Peyer's patch (tissue), 4 donors: Measurements from ENCODE around the gene MT1M. TPM values are rescaled to one million over a fixed set of nuclear protein-coding genes. Genes with fewer than 3 reads are reported as not detected.

Experiments
- DNase-seq, 3 donors: peaks; one replicate each; pipeline ENCODE4 v3.0.0-alpha.2; 2017 to 2019
- H3K27ac ChIP-seq, 4 donors: fragments of 200-600 bp; sonication (generic); one replicate each; pipeline ENCODE4 v1.5.1; 2016 to 2019
- H3K27me3 ChIP-seq, 2 donors: fragments of 200-600 bp; sonication (generic); one replicate each; pipeline ENCODE4 v1.5.1; 2019
- H3K36me3 ChIP-seq, 3 donors: fragments of 200-600 bp; sonication (generic); one replicate each; pipeline ENCODE4 v1.5.1; 2016 to 2019
- H3K4me1 ChIP-seq, 4 donors: fragments of 200-600 bp; sonication (generic); one replicate each; pipeline ENCODE4 v1.5.1; 2016 to 2019
- H3K4me3 ChIP-seq, 4 donors: fragments of 200-600 bp; sonication (generic); 1 replicate in 3 of 4; 2 replicates in 1 of 4; pipeline ENCODE4 v1.5.1; 2016 to 2019; ENCODE audit warnings: mild to moderate bottlenecking in 1 of 4
- H3K9me3 ChIP-seq, 4 donors: fragments of 200-600 bp; sonication (generic); one replicate each; pipeline ENCODE4 v1.5.1; 2016 to 2019; ENCODE audit warnings: mild to moderate bottlenecking in 1 of 4
- POLR2A ChIP-seq, 2 donors: fragments of 450-650 bp; IDR thresholded peaks; one replicate each; pipeline ENCODE4 v1.5.1; 2017; ENCODE audit warnings: antibody characterized with exemption in 2 of 2, mild to moderate bottlenecking in 2 of 2, moderate library complexity in 2 of 2
- total RNA-seq, 4 donors: library from RNA; depleted of rRNA; stranded (reverse); fragments of >200 nt; gene quantifications; one replicate each; pipeline ENCODE4 v1.1.0, GENCODE V29; 2016
- TF ChIP-seq, protein P1 (sequence below), 6 experiments: fragments of 450-650 bp in 4 of 6; fragments of 200-600 bp in 2 of 6; sonication (generic) in 1 of 6; IDR thresholded peaks; one replicate each; pipeline ENCODE4 v1.5.1; 2017 to 2019; ENCODE audit warnings: antibody characterized with exemption in 6 of 6, mild to moderate bottlenecking in 3 of 6, moderate library complexity in 1 of 6

The MT1M gene
- total RNA-seq, 4 donors from 2014 or later = 3.5 to 252 (median 11.3) TPM

DNA sequence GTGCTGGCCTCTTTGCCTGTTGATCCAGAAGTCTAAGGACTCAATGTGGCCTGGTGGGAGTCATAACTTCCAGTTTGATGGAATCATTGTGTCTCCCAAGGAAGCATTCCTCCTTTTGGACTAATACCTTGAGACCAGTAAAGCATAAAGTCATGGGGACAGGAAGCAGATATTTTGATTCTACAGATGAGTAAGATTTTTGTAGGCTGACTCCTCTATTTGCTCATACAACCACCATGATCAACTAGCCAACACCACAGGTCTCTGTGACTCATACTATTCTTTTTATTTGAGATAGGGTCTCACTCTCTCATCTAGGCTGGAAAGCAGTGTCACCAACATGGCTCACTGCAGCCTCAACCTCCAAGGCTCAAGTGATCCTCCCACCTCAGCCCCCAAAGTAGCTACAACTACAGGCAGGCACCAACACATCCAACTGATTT, 17.9 kb upstream of the MT1M start:
- TF ChIP-seq, protein P1, sequence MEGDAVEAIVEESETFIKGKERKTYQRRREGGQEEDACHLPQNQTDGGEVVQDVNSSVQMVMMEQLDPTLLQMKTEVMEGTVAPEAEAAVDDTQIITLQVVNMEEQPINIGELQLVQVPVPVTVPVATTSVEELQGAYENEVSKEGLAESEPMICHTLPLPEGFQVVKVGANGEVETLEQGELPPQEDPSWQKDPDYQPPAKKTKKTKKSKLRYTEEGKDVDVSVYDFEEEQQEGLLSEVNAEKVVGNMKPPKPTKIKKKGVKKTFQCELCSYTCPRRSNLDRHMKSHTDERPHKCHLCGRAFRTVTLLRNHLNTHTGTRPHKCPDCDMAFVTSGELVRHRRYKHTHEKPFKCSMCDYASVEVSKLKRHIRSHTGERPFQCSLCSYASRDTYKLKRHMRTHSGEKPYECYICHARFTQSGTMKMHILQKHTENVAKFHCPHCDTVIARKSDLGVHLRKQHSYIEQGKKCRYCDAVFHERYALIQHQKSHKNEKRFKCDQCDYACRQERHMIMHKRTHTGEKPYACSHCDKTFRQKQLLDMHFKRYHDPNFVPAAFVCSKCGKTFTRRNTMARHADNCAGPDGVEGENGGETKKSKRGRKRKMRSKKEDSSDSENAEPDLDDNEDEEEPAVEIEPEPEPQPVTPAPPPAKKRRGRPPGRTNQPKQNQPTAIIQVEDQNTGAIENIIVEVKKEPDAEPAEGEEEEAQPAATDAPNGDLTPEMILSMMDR (IDR thresholded peaks at IDR 0.05) = no peak
- no peak for TF ChIP-seq POLR2A (IDR thresholded peaks at IDR 0.05)
- no peaks in the 10 kb centered on the region for H3K36me3 ChIP-seq
- DNase-seq = no peak
- H3K4me1 ChIP-seq = peaks cover 0 to 28% (median 4%) of the 10 kb centered on the region in 4 donors
- no peaks in the 10 kb centered on the region for H3K27me3 ChIP-seq
- no peaks in the 10 kb centered on the region for H3K9me3 ChIP-seq
- no peak overlapping the region for H3K27ac ChIP-seq
- H3K4me3 ChIP-seq = no peak overlapping the region

DNA sequence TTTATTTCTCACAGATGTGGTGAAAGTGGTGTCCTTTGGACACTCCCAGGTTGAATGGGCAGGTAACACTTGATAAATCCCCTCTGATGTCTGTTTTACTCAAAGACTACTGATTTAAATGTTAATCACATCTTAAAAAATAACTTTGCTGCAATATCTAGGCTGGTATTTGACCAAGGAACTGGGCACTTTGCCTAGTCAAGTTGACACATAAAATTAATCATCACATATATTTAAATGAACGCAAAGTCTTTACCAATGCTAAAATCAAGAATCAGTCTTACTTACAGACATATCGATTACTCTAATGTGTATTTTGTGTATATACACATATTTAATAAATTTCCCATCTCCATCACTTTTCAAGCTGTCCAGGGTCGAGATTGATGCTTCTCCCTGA, 17.1 kb upstream of the MT1M start:
- Histone ChIP-seq H3K9me3 (no peaks in the 10 kb centered on the region), H3K36me3 (no peaks in the 10 kb centered on the region), H3K27ac (no peak overlapping the region), H3K4me1 (peaks cover 0 to 23% (median 1%) of the 10 kb centered on the region in 4 donors), H3K4me3 (no peak overlapping the region), H3K27me3 (no peaks in the 10 kb centered on the region)
- no peak for TF ChIP-seq POLR2A (IDR thresholded peaks at IDR 0.05)
- TF ChIP-seq, protein P1 (IDR thresholded peaks at IDR 0.05) = no peak
- no peak for DNase-seq

DNA sequence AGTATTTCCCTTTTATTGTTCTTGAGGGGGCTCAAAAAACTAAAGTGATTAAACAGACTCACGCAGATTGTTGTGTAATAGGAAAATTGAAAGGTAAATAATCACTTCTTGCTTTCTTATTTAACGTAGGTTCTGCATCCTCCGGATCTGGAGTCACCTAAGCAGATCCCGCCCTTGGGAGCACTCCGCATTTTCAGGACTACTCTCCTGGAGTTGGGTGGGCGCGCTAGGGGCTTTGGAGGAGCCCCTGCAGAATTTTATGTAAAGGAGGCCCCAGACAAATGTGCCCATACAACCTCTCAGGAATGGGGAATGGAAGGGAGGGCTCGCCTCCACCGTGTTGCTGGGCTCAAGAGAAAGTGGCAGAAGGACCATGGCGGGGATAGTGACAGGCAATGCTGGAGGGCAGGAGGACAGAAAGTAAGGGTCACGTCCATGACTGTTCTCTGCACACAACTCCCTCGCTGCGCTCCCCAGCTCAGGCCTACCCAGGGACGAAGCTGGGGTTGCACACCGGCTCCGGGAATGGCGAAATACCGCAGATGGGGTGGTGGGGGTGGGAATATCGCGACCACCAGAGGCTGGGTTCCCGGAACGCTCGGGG, 15.7 kb upstream of the MT1M start:
- TF ChIP-seq, protein P1 (IDR thresholded peaks at IDR 0.05) = no peak
- no peak for TF ChIP-seq POLR2A (IDR thresholded peaks at IDR 0.05)
- H3K4me1 ChIP-seq = peaks cover 0 to 21% (median 0%) of the 10 kb centered on the region in 4 donors
- no peaks in the 10 kb centered on the region for H3K27me3 ChIP-seq
- H3K36me3 ChIP-seq = no peaks in the 10 kb centered on the region
- H3K4me3 ChIP-seq = peak overlapping the region; percentile 27 to 55 (median 41)
- H3K9me3 ChIP-seq = no peaks in the 10 kb centered on the region
- peak overlapping the region in 2 of 4 donors; percentile 35 to 47 for H3K27ac ChIP-seq
- no peak for DNase-seq

DNA sequence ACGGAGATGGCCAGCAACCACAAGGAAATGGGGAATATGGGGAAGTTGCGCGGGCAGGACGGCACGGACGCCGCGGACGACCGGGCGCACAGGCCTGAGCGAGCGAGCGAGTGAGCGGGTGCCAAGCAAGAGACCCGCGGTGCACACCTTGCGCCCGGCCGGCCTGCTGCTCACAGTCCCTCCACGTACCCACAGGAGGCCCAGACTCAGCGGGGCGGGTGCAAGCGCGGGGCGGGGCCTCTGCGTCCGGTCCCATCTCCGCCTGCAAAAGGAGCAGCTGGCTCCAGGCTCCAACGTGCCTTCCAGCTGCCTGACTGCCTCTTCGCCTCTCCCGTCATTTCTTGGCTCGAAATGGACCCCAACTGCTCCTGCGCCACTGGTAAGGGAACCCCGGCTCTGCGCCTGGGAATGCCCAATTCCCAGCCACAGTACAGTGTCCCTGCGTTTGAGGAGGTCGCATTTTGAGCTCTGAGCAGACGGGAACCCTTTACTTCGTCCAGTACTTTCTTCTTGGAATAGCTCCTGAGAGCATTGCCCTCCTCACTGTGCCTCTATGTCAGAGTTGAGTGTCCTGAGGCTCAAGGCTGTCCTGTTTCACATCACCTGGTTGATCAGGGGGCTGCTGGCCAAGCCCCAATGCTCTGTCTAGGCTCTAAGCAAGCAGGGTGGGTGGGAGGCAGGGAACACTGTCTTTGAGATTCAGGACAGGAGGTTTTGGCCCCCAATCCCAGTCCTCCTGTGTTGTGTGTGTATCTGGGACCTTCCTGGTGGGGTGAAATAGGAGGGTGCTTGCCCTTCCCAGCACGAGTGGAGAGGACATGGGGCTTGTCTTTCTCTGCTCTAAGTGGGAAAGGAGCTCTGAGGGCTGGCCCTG, 15.0 kb upstream of the MT1M start:
- H3K4me3 ChIP-seq = peak overlapping the region; percentile 27 to 55 (median 41)
- peaks cover 0 to 21% (median 0%) of the 10 kb centered on the region in 4 donors for H3K4me1 ChIP-seq
- no peaks in the 10 kb centered on the region for H3K9me3 ChIP-seq
- no peaks in the 10 kb centered on the region for H3K36me3 ChIP-seq
- no peak for TF ChIP-seq POLR2A (IDR thresholded peaks at IDR 0.05)
- TF ChIP-seq, protein P1 (IDR thresholded peaks at IDR 0.05) = peak in 2 of 6 experiments; percentile 13 to 25
- H3K27ac ChIP-seq = peak overlapping the region in 2 of 4 donors; percentile 35 to 47
- peak in 2 of 3 donors; percentile 77 to 86 for DNase-seq
- H3K27me3 ChIP-seq = no peaks in the 10 kb centered on the region

DNA sequence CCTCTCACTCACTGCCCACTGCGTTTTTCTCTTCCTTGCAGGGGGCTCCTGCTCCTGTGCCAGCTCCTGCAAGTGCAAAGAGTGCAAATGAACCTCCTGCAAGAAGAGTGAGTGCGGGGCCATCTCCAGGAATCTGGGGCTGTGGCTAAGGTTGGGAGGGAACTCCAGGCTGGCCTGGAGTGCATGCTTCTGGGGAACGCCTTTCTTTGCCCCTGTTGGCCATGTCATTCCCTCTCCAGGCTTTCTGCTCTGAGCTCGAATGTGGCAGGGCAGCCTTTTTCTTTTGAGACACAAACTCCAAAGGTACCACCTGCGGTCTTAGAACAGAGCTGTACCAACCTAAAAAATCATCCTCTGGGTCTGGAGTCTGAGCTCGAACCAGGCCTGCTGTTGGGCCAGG, 14.3 kb upstream of the MT1M start:
- Histone ChIP-seq H3K4me3 (no peak overlapping the region), H3K4me1 (peaks cover 0 to 21% (median 0%) of the 10 kb centered on the region in 4 donors), H3K36me3 (no peaks in the 10 kb centered on the region), H3K27ac (no peak overlapping the region), H3K27me3 (no peaks in the 10 kb centered on the region), H3K9me3 (no peaks in the 10 kb centered on the region)
- no peak for DNase-seq
- TF ChIP-seq, protein P1 (IDR thresholded peaks at IDR 0.05) = no peak
- TF ChIP-seq POLR2A (IDR thresholded peaks at IDR 0.05) = no peak
